Left ventricle myocardium superior (tissue), 1 donor: Measurements from ENCODE around the gene CFAP70. TPM values are rescaled to one million over a fixed set of nuclear protein-coding genes. Genes with fewer than 3 reads are reported as not detected.
"Not testable (repeated sequence)": the region's sequence is repeated elsewhere in the genome, so short reads cannot be mapped to it uniquely, and the experiment has no call there.

ENCODE experiments used
- ATAC-seq: fragments of 200-7000 bp; cut with Tn5 transposase; one replicate; pipeline ENCODE4 v1.9.1; 2020; ENCODE audit warnings: mild to moderate bottlenecking, moderate library complexity
- DNase-seq: peaks from one replicate; pipeline ENCODE4 v3.0.0-alpha.2; 2020
- intact Hi-C: fragments of 100-400 bp; cut with micrococcal nuclease; formaldehyde crosslinking; loops from one replicate; pipeline ENCODE4 v1.11.0; 2022
- long read RNA-seq: library from polyadenylated mRNA; unstranded; transcript quantifications from one replicate; pipeline ENCODE4 v2.0.0, GENCODE V29; 2021
- total RNA-seq: library from RNA; stranded (reverse); fragmentation: NEBNext Ultra II Directional; extraction: Animal tissue kit (Norgen Biotek cat#: 25700); gene quantifications from one replicate; pipeline ENCODE4 v1.2.1, GENCODE V29; 2021
- donor health status: DM: no; HTN: yes; CAD: no; lungs with severe emphysema.

Gene CFAP70
- 1.7 TPM for total RNA-seq
- long read RNA-seq: 0 reads

DNA sequence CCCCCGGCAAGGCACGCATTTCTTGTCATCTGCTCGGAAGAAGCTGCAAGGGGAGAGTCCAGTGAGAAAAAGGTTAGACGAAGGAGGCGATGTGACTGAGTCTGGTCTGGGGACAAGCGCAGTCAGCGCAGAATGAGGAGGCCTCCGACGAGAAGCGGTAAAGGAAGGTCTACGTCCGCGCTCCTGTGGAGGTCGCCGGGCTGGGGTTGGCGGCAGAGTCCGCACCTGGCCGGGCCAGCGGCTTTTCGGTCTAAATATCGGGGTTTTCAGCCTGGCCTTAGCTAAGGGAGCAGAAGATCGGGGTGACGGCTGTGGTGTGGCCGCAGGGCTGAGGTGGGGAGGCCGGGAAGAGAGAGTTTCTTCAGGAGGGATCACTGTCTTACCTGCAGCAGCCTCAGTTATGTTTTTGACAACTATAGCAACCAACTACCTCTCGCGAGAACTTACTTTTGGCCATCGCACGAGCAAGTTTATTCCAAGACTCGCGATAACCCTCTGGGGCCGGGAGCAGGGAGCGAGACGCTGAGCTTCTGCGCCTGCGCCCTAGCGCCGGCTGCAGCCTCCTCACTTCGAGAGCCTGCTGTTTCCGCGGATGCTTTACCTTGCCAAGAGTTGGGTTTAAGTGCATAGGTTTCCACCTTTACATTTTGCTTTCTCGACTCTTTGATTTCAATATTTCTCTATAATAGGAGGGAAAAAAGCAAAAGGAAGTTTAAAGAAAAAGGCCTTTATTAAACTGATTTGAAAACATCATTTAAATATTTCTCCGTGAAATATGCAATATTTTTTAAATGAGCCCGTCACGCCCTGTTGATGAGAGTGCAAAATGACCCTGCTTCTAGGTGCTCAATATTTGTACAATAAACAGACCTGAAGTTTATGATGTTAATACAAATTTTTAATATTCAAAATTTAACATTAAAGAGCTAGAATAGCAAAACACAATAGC, at the start of gene CFAP70:
TSS of gene CFAP70 (minus strand) at position 534 of the 949 bp plus-strand sequence. CDS start 4,068 bp downstream, outside the sequence.
- ATAC-seq: peak; percentile 98
- DNase-seq: peak; percentile 93
- intact Hi-C loops: no loop called here

DNA sequence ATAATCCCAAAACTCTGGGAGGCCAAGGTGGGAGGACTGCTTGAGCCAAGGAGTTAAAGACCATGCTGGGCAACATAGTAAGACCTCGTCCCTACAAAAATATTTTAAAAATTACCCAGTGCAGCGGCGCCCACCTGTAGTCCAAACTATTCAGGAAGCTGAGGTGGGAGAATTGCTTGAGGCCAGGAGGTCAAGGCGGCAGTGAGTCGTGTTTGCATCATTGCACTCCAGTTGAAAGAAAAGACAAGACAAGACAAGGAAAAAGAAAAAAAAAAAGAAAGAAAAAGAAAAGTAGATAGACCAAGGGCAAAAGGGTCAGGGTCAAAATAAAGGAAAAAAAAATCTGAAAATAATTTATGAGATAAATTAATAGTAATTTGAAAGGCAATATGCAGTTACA, 49.4 kb upstream of the CFAP70 start:
- ATAC-seq: no peak
- intact Hi-C loops: no loop called here

DNA sequence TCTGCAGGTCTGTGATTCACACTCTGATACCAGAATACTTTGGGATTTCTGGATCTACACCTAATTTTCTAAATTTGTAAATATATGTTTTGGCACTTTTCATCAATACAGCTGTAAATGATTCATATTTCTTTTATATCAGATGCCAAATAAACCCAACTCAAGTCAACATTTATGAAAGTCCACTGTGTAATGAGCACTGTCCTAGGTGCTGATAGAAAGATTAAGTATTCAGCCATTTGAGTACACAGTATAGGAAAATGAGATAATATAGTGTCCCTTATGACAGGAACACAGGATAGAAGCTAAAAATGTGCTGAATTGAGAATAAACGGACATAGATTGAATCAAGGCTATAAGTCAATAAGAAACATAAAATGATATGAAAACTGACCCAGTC, 48.8 kb upstream of the CFAP70 start:
- DNase-seq (no peak), ATAC-seq (no peak)
- intact Hi-C loops: no loop called here

More for the DNA sequence above, 49.4 kb upstream of the CFAP70 start:
- DNase-seq: no peak

DNA sequence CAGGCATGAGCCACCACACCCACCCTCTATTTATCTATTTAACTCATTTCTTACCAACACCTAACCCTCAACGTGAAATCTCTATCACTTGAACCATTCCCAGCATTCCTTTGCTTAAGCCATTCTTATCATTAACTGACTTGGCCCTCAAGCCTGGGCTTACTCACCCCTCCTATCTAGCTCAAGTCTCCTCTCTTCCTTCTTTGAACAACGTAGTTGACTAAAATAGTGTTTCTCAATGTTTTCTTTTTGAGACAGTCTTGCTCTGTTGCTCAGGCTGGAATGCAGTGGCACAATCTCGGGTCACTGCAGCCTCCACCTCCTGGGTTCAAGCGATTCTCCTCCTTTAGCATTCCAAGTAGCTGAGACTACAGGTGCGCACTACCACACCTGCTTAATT, 48.2 kb upstream of the CFAP70 start:
- no peak for ATAC-seq
- no peak for DNase-seq
- intact Hi-C loops: no loop called here

DNA sequence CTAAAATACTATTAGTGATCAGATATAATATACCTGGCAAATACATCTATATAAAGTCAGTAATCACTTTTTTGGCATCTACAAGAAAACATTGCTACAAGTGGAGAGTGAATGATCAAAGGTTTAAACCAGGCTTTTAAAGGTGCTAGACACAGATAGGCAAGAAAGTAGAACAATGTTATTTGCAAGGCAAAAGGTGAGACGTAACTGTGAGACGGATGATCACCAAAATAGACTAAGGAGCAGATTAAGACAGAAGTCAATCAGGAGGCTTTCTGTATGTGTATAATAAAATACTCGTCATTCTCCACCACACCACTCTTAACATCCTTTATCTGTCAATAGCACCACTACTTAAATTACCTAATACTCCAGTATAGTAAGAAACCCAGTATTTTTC, 46.9 kb upstream of the CFAP70 start:
- intact Hi-C loops: no loop called here
- DNase-seq (no peak), ATAC-seq (no peak)

DNA sequence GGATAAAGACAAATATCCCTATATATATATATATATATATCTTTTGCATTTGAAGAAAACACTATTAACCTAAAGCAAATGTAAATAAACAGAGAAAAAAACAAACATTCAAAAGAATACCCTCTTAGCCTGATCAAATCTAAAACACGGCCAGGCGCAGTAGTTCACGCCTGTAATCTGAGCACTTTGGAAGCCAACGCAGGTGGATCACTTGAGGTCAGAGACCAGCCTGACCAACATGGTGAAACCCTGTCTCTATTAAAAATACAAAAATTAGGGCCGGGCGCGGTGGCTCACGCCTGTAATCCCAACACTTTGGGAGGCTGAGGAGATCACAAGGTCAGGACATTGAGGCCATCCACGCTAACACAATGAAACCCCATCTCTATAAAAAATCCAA, 46.0 kb upstream of the CFAP70 start:
- ATAC-seq (no peak), DNase-seq (no peak)
- intact Hi-C loops: no loop called here

DNA sequence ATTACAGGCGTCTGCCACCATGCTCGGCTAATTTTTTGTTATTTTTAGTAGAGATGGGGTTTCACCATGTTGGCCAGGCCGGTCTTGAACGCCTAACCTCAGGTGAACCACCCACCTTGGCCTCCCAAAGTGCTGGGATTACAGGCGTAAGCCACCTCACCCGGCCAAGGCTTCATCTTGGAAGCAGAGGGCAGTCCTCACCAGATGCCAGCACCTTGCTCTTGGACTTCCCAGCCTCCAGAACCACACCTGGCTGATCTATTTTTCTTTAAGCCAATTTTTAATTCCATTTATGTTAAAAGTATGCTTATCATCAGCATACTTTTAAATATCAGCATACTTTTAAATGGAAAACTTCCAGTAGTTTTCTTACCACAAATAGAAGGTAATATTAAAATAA, 43.0 kb upstream of the CFAP70 start:
- intact Hi-C loops: no loop called here
- ATAC-seq (no peak), DNase-seq (no peak)

DNA sequence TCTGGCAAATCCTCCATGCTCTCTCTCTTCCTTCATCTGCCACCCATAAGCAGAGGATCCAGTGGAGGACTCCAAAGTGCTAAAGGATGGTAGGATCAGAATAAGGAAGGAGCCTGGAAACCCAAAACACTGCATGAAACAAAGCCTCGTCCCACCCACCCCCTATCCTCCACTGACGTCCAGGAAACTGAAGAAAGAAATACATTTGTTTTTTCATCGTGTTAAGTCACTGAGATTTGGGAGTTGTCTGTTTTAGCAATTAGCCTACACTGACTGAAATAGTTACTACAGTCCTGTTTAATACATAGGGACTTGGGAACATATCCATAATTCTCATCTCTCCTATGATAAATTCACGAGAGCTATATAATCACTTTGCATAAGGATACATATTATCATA, 40.4 kb upstream of the CFAP70 start:
- DNase-seq (no peak), ATAC-seq (no peak)
- intact Hi-C loops: no loop called here

DNA sequence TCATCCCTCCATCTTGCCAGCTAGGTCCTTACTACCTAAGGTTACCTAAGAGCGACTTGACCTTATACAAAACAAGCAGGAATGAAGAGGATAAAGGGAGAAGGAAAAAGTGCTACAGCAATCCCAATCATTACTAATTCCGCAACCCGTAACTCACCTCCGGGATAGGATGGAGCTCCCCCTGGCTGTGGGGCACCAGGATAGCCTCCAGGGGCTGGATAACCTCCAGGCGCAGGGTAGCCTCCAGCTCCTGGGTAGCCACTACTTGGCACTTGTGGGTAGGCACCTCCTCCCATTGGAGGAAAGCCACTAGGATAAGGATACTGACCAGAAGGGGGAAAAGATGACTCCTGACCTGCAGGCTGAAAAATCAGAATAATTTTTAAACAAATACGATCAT, 39.4 kb upstream of the CFAP70 start:
- DNase-seq (no peak), ATAC-seq (no peak)
- intact Hi-C loops: no loop called here

DNA sequence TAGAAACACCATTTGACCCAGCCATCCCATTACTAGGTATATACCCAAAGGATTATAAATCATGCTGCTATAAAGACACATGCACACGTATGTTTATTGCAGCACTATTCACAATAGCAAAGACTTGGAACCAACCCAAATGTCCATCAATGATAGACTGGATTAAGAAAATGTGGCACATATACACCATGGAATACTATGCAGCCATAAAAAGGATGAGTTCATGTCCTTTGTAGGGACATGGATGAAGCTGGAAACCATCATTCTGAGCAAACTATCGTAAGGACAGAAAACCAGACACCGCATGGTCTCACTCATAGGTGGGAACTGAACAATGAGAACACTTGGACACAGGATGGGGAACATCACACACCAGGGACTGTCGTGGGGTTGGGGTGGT, 35.7 kb upstream of the CFAP70 start:
- intact Hi-C loops, ATAC-seq, DNase-seq: not testable (repeated sequence)

DNA sequence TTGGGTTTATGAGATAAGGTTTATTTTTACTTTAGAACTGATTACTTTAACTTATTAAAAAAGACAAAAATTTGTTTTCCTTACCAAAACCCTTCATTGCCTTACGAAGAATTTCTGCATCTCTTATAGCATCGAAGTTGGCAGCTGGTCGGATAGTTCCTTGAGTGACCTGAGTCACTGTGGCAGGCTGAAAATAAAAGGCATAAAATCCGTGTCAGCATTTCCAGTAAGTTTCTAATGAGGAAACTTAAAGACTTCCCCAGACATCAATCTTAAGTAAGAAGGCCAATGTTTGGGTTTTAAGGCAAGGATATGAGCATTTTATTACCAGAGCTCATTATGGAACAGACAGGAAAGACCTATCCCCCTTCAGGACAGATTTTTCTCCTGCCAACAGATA, 29.6 kb upstream of the CFAP70 start:
- ATAC-seq (no peak), DNase-seq (no peak)
- intact Hi-C loops: no loop called here

DNA sequence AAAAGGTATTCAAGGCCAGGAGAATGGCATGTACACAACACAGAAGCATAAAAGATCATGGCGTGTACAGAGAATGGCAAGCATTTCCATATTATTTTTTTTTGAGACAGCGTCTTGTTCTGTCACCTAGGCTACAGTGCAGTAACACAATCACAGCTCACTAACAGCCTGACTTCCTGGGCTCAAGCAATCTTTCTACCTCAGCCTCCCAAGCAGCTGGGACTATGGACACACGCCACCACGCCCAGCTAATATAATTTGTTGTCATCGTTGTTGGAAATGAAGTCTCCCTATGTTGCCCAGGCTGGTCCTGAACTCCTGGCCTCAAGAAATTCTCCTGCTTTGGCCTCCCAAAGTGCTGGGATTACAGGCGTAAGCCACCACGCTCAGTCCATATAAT, 27.9 kb upstream of the CFAP70 start:
- ATAC-seq (no peak), DNase-seq (no peak)
- intact Hi-C loops: no loop called here

DNA sequence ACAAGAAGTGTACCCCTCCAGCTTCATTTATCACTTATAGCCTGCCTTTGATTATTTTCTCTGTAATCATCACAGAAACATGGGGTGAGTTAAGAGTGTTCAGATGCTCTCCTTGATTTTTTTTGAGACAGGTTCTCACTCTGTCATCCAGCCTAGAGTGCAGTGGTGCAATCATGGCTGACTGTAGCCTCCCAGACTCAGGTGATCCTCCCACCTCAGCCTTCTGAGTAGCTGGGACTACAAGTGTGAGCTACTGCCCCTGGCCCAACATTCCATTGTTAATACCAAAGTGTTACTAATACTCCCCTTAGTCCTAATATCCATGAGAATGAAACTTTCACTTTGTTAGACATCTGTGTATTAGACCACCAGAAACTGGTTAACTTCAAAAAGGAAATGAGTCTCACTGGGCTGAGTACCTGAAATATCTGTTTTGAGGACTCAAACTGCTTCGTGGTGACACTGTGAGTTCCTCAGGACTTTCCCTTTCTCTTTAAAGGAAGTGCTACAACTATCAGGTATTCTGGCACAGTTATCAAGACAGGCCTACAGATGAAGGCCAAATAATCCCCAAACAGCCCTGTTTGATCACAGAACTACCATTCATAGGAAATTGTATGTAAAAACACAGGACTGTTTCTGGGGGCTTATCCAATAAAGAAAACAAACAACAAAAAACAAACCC, 20.5 kb upstream of the CFAP70 start:
- ATAC-seq (no peak), DNase-seq (no peak)
- intact Hi-C loops: no loop called here

DNA sequence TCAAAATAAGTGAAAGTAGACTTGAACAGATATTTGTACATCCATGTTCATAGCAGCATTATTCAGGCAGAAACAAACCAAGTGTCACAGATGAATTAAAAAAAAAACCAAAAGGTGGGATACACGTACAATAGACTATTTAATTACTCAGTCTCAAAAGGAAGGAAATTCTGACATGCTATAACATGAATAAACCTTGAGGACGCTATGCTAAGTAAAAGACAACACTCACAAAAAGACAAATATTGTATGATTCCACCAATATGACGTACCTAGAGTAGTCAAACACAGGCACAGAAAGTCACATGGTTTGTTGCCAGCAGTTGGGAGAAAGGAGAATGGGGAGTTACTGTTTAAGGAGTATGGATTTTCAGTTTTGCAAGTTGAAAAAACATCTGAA, 18.0 kb upstream of the CFAP70 start:
- ATAC-seq: no peak
- intact Hi-C loops: no loop called here
- no peak for DNase-seq

DNA sequence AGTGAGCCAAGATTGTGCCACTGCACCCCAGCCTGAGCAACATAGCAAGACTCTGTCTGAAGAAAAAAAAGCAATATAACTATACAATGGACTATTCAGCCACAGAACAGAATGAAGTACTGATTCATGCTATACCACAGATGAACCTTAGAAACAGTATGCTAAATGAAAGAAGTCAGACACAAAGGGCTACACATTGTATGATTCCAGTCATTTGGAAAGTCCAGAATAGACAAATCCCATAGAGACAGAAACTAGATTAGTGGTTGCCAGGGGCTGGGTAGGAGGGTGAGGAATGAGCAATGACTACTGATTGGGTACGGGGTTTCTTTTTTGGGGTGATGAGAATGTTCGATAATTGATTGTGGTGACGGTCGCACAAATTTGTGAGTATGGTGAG, 9.6 kb upstream of the CFAP70 start:
- intact Hi-C loops: no loop called here
- DNase-seq: no peak
- no peak for ATAC-seq

DNA sequence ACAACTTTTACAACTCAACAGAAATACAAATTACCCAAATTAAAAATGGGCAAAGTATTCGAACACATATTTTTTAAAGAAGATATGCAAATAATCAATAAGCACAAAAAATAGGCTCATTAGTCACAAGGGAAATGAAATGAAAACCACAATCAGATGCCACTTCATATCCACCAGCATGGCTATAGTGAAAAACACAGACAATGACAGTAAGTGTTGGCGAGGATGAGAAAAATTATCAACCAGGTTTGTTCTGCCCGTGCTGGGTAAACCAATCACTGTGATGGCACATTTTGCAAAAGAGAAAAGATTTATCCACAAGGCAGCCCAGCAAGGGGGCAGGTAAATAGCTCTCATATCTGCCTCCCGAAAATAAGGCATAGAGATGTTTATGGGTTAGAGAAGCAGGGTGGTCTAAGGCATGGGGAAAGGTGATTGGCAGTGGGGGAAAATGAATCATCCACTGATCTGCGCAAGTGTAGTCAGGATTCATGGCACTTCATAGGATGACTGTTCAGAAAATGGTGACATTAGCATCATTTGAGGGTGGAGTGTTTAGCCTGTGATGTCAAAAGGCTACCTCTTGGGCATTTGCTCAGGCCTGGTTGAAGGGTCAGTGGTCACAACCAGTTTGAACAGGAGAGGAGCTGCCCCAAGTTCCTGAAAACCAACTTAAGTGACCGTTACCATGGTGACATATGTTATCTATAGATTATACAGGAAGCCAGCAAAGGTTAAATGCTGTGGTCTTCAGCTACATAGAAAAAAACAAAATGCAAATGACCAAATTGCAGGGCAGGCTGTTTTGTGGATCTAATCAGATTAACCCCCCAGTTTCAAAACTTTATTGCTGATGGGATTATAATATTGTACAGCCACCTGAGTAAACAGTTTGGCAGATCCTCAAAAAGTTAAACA, 8.0 kb upstream of the CFAP70 start:
- ATAC-seq (no peak), DNase-seq (no peak)
- intact Hi-C loops: no loop called here

DNA sequence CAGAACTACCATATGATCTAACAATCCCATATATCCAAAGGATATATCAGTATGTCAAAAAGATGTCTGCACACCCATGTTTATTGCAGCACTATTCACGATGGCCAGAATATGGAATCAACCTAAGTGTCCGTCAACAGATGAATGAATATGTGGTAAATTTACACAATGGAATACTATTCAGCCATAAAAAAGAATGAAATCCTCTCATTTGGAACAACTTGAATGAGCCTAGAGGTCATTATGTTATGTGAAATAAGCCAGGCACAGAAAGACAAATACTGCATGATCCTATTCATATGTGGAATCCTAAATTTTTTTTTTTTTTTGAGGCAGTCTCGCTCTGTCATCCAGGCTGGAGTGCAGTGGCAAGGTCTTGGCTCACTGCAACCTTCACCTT, 6.3 kb upstream of the CFAP70 start:
- ATAC-seq (no peak), DNase-seq (no peak)
- intact Hi-C loops: no loop called here

DNA sequence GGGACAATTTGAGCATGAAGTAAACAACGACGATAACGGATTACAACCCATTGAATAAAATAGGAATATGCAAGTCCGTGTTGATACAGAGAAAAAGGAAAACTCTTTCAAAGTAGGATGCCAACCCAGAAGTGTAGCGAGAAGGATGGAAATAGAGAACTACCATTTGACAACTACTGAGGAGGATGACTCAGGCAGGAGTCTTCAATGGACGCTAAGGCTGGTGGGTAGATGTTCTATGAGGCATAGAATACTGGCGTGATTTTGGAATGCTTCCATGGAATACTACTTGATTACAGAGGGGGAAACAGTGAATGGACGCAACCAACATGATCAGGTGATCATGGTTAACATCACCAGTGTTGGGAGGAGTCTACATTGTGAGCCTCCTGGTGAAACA, 828 bp upstream of the CFAP70 start:
- intact Hi-C loops: no loop called here
- DNase-seq (no peak), ATAC-seq (no peak)

DNA sequence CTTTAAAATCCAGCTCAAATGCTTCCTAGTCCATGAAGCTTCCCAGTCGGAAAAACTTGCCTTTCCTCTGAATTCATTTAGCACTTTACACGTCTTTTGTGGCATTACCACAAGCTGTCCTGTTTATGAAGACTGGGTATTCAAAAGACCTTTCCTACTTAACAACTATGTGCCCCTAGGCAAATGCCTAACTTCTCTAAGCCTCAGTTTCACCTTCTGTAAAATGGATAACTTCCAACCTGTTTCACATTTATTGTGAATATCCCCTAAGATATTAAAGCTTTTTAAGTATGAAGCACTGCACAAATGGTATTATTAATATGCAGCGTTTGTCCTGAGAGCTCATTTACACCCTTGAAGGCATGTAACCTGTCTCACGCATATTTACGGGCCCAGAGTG, 843 bp downstream of the CFAP70 start:
- ATAC-seq: no peak
- intact Hi-C loops: no loop called here

DNA sequence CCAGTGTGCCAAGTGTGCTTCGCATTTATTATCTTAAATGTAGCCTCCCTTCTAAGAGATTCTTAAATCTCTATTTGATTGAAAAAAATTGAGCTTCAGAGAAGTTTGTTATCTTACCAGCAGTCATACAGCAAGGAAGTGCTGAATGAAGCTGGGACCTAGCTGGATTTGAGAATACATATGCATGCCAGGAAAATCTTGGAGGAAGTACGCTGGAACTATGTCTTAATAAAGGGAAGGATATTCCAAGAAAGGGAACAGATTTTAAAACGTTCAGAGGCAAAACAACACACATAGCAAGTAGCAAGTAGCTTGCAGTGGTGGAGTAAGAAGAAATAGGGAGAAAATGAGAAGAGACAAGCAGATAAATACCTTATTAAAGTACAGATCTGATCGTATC, 1.5 kb downstream of the CFAP70 start:
- intact Hi-C loops: no loop called here
- DNase-seq (no peak), ATAC-seq (no peak)

More for the DNA sequence above, 843 bp downstream of the CFAP70 start:
- DNase-seq: no peak
